Stimulated activated CD4-positive, alpha-beta T cell treated with anti-CD3 and anti-CD28 coated beads, Interleukin-4, amount 100 ng/mL, for 1 hour (primary cell): ENCODE results near the gene MAB21L1.

Experiments
- DNase-seq: peaks from one replicate; pipeline ENCODE4 v3.0.0-alpha.2; 2020

MAB21L1 gene

GRCh38 chr13:35475960-35476943 is at the start of gene MAB21L1:
TSS of gene MAB21L1 (minus strand) at chr13:35476689. CDS start at chr13:35476138, 551 bp downstream.
- DNase-seq, result no peak

- no peak for DNase-seq
Measured at GRCh38 chr13:35524171-35524570, 47.7 kb upstream of the MAB21L1 start.

- DNase-seq, result no peak
Measured at GRCh38 chr13:35518337-35518946, 42.0 kb upstream of the MAB21L1 start.

- no peak for DNase-seq
Measured at GRCh38 chr13:35514801-35515502, 38.5 kb upstream of the MAB21L1 start.

- no peak for DNase-seq
Measured at GRCh38 chr13:35514061-35514477, 37.6 kb upstream of the MAB21L1 start.

- DNase-seq, result no peak
Measured at GRCh38 chr13:35512271-35512920, 35.9 kb upstream of the MAB21L1 start.

GRCh38 chr13:35502456-35502855 is 26.0 kb upstream of the MAB21L1 start:
- DNase-seq, result no peak

GRCh38 chr13:35501661-35502235 is 25.3 kb upstream of the MAB21L1 start:
- DNase-seq, result no peak

- DNase-seq, result no peak
Measured at GRCh38 chr13:35500144-35500543, 23.7 kb upstream of the MAB21L1 start.

- DNase-seq, result no peak
Measured at GRCh38 chr13:35499676-35500075, 23.2 kb upstream of the MAB21L1 start.

- no peak for DNase-seq
Measured at GRCh38 chr13:35499196-35499662, 22.7 kb upstream of the MAB21L1 start.

- DNase-seq, result no peak
Measured at GRCh38 chr13:35498231-35498630, 21.7 kb upstream of the MAB21L1 start.

- no peak for DNase-seq
Measured at GRCh38 chr13:35496761-35497386, 20.4 kb upstream of the MAB21L1 start.

- no peak for DNase-seq
Measured at GRCh38 chr13:35496006-35496405, 19.5 kb upstream of the MAB21L1 start.

- DNase-seq, result no peak
Measured at GRCh38 chr13:35489050-35489449, 12.6 kb upstream of the MAB21L1 start.

GRCh38 chr13:35485424-35485823 is 8.9 kb upstream of the MAB21L1 start:
- DNase-seq, result no peak

- no peak for DNase-seq
Measured at GRCh38 chr13:35484384-35484783, 7.9 kb upstream of the MAB21L1 start.

- DNase-seq, result no peak
Measured at GRCh38 chr13:35483761-35484160, 7.3 kb upstream of the MAB21L1 start.

GRCh38 chr13:35482527-35482926 is 6.0 kb upstream of the MAB21L1 start:
- no peak for DNase-seq

GRCh38 chr13:35481777-35482176 is 5.3 kb upstream of the MAB21L1 start:
- DNase-seq, result no peak

GRCh38 chr13:35480346-35480745 is 3.9 kb upstream of the MAB21L1 start:
- DNase-seq, result no peak

- no peak for DNase-seq
Measured at GRCh38 chr13:35479706-35480105, 3.2 kb upstream of the MAB21L1 start.
